Measurements from ENCODE around the gene APOBEC3H.
A peak's percentile ranks its signal among the peaks of the same experiment; 100 is the strongest.

The APOBEC3H gene

DNA sequence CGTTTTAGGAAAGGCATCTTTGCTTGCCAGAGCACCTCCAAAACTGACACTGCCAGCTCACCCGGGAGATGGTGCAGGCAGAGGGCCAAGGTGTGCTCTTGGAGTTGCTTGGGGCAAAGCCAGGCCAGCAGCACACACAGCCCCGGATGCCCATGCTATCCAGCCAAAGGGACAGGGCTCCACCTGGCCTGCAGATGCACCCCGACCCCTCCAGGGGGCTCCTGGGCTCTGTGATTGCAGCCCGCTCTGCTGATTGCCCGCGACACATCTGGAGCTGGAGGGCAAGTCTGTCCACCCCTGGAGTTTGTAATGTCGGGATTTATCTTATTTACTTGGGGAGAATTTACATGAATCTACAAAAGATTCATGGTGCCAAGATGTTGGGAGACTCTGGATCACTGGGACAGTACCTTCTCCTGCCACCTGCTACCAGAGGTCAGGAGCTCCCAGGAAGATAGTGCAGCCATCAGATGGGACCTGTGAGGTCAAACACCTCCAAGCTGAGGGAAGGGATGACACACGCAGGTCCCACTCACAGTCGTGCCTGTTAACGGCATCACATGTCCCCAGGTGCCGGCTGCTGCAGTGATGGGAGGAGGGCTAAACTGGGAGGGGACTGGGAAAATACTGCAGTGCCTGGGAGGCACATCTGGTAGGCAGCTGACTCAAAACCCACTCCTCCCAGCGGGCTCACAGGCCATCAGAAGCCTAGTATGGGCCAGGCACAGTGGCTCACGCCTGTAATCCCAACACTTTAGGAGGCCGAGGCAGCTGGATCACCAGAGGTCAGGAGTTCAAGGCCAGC lies 38.2 kb downstream of the APOBEC3H start:
- peak; percentile 50 for DNase-seq (ENCODE audit: low read depth)

DNA sequence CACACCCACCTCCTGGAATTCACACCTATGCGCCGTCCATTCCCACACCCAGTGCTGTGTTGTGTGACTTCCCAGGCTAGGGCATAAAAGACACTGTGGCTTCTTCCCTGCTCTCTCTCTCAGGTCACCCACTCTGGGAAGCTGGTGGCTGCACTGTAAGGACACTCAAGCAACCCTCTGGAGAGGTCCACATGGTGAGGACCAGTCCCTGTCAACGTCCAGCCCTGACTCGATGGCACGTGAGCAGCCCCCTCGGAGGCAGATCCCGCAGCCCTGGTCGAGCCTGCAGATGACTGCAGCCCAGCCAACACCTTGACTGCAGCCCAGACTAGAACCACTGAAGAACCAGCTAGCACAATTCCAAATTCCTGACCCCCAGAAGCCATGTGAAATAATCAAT lies 39.3 kb downstream of the APOBEC3H start:
- DNase-seq (ENCODE audit: low read depth): no peak

DNA sequence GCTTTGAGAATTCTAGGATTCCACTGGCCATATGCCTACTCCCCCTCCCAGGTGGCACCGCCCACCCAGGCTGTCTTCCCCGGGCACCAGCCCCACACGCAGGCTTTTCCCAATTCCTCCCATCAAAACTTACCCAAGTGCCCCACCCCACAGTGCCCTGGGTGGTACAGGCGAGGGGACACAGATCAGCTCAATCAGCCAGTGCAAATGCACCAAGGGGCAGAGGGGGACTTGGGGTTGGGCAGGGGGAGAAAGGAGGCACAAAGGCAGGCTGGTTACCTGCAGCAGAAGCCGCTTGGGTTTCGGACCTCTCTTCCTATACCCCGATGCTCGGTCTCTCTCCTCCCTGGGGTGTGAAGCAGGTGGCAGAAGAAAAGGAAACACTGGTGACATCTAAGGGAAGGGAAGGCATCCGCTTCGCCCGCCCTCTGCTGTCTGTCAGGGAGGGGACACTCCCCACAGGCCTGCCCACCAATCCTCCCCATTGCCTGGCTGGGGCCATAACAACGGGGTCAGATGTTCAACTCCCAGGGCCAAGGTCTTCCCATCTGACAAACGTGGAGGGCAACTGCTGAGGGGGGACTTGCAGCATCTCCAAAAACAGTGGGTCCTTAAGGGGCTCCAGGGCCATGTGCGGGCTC lies 41.4 kb downstream of the APOBEC3H start:
- DNase-seq (ENCODE audit: low read depth): no peak

DNA sequence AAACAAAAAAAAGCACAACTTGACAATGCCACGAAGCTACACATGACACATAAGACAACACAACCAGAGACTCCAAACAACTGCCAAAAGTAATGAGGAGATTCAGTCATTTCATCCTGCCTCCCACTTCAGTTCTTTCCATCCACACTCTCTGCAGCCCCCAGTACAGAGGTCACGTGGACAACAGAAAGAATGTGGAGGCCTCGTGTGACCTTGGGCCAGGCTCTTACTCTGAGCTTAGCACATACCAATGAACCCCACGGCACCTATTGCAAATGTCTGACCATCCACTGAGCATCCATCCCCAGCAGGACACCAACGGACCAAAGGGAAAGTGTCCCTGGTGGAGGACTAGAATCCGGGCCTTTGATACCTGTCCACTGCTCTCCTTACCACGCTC lies 42.9 kb downstream of the APOBEC3H start:
- DNase-seq (ENCODE audit: low read depth): no peak

DNA sequence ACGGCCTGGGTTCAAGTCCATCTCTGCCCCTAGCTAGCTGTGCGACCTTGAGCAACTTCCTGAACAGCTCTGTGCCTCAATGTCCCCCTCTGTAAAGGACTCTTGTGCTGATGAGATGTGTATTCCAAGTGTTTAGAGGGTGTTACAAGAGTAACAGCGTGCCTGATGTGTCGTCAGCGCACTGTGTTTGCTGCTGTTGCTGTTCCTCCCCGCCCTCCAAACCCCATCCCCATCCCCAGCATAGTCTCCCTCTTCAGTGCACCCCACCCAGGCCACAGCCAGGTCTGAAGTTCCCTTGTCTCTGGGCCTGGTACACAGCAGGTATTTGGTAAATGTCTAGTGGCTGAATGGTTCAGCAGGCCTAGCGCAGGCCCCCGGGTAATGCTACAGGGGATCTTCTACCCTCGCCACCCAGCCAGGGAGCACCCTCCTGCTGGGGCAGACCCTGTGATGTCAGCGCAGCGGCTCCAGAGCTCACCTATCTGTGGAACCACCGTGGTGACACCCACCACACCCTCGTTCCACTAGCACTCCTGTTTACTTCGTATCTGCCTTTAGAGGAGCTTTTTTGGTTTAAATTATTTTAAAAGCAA lies 45.1 kb downstream of the APOBEC3H start:
- DNase-seq (ENCODE audit: low read depth): no peak

DNA sequence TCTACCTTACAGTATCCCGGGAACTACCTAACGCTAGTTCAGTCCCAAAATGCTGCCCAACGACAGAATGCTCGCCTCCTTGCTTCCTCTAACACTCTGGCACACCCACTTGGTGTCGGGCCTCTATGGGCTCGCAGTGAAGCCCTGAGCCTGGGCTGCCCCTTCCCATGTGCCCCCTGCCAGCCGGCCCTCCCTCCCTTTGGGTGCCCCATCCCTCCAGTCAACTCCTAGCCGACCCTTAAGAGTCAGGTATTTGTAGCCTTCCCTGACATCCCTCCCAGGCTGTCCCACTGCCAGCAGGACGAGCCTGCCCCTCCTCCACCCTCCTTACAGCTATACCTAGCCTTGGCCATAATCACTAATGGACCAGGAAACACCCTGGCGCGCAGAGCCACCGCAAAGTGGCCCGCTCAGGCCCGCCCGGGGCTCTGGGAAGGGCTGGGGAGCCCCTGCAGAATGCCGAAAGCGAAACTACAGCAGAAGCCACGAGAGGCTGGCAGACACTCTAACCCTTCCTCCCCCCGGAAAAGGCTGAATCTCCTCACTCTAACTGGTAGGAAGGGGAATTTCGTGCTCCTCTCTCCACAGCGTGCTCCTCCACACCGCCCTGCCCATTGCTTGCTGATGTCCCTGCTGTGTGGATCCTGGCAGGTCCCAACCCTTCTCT lies 47.2 kb downstream of the APOBEC3H start:
- peak; percentile 72 for DNase-seq (ENCODE audit: low read depth)

DNA sequence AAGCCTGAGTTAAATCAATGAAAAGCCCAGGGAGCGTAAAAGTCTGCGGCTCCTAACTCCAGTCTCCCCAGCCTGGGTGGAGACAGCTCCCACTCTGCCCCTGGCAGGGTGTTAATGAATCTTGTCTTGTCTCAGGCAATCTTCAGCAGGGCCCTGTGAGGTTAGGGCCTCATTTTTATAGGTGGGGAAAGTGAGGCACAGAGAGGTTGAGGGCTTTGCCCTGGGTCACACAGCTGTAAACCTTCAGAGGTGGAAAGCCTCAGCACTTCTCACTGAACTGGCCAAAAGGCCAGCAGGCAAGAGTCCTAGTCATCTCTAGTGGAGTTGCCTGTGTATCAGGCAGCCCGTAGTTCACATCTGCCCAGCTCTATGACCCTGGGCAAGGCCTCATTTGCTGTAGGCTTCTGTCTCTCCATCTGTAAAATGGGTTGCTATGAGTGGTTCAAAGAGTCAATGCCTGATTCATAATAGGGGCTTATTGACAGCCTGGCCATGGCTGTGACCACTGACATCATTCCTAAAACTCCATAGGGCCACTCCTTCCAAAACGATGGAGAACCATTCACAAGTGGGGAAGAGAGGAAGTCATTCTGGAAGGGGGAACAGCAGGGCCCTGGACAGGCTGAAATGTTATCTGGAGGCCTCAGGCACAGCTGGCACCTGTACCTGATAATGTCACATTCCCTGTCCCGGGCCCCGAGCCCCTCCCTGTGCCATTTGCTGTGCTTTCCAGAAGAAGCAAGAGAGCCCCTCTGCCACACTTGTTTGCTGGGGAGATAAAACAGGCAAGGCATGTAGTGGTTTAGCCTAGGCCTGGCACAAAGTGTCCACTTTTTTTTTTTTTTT lies 49.4 kb downstream of the APOBEC3H start:
- DNase-seq (ENCODE audit: low read depth): no peak

DNA sequence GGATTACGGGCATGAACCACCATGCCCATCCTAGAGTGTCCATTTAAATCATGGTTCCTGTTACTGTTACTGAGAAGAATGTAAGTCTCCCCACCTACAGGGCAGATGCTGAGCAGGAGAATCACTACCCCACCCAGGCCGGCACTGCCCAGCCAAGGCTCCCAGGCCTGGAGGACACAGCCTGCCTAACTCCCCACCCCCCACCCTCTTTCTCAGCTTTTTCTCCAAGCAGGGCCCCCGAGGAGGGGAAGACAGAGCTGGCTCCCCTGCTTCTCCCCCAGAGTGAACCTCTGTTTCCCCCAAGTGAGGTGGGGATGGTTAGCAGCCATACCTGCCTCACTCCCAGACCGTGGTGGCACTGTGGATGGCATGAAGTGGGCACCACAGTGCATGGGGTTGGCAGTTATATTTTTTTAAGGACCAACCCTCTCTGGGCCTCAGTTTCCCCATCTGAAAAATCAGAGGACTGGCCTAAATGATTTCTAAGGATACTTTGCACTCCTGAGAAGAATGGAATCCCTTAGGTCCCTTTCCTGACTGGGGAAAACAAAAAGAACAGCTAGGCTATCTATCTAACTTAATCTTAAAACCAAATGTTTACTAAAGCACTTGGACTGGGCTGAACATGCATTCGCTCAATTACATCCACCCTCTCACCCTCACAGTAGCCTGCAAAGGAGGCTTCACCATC lies 50.4 kb downstream of the APOBEC3H start:
- DNase-seq (ENCODE audit: low read depth): no peak

DNA sequence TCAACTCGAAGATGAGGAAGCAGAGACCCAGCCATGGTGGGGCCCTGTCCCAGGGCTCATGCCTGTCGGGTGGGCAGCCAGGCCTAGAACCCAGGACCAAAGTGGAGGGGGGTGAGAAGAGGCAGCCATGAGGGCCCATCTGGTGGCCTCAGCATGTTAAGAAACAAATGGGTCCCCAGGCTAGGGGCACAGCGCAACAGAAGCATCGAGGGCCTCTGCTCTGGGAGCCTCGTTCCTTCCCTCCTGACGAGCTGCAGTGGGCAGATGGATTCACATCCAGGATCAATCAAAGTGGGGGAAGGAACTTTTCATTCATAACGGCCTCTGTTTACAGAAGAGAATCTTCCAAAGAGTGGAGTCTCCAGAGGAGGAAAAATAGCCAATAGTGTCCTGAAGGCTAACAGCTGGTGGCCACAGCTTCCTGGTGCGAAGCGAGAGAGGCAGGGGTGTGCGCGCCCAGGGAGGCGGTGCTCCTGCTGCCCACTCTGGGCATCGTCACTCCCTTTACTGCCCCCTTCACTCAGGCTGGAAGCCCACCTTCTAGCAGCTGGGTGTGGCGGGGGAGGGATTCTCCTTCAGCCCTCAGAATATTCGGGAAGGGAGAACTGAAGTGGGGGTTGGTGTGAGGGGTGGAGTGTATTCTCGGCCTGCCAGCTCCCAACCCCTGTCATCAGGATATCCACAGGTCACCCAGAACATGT lies 51.1 kb downstream of the APOBEC3H start:
- no peak for DNase-seq (ENCODE audit: low read depth)

DNA sequence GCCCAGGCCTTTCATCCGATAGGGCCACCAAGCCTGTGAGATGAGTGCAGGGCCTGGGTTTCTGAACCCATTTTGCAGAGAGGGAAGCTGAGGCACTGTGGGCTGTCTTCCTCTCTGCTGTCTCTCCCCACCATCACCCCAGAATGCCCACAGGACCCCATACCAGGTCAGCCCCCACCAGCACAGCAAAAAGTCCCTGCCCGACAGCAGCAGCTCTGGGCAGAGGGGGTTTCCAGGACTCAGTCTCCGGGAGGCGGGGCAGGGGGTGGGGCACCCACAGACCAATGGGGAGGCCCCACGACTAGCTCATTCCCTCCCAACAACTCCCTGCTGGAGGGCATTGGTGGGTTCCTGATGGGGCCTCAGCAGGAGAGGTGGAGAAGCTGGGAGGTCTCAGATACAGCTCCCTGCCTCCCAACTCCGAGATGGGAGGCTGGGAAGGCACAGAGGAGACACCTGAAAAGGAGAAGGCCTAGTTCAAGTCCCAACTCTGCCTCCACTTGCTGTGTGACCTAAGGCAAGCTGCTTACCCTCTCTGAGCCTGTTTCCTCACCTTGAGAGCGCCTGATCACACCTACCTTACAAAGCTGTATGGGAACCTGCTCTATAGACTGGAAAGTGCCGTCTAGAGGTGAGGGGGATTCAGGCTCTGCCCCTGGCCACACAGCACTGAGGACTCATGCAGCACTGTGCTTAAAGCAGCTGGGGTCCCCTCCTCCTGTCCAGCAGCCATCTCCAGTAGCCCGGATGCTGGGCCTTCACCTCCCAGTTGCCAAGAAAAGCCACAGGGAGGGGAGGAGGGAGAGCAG lies 51.9 kb downstream of the APOBEC3H start:
- DNase-seq (ENCODE audit: low read depth): peak; percentile 26

DNA sequence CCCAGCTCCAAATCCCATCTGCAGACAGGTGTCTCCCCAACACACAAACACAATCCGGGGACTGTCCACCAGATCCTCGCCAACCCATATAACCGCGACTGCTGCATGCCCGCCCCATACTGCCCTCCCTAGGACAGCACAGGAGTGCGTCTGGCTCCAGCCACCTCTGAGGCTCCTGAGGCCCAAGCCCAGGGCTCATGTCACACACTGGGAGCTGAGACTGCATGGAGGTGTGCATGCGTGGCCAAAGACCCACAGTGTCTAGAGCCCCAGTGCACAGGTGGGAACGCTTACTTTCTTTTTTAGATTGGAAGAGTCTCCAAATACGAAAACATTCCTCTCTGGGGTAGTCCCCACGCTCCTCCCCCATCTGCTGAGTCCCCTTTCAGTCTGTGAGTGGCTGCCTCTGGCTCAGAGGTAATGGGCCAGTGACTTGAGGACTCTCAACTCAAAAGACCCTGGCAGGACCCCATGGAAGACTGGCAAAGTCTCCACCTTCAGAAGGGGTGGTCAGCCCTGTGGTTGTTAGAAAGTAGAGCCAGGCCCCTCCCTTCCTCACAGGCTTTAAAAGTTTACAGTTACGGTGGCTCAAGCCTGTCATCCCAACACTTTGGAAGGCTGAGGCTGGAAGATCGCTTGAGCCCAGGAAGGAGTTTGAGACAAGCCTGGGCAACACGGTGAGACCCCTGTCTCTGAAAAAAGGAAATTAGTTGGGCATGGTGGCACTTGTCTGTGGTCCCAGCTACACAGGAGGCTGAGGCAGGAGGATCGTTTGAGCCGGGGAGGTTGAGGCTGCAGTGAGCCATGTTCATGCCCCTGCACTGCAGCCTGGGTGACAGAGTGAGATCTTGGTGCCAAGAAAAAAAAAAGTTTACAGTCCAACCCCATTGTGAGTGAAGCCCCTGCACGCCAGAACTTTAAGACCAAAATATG lies 53.1 kb downstream of the APOBEC3H start:
- no peak for DNase-seq (ENCODE audit: low read depth)

DNA sequence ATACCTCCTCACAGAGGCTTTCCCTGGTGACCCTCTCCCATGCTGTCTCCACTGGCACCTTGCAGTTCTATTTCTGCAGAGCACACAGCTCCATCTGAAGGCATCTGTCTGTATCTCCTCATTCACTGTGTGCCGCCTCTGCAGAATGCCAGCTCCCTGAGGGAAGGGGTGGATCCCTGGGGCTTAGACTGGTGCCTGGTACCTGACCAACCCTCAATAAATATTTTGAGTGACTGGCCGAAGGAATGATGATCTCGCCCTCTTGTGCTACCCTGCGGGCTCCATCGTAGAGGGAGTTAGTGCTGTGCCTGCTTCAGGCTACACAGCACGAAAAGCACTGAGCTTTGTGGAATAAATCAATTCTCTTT lies 53.8 kb downstream of the APOBEC3H start:
- no peak for DNase-seq (ENCODE audit: low read depth)

DNA sequence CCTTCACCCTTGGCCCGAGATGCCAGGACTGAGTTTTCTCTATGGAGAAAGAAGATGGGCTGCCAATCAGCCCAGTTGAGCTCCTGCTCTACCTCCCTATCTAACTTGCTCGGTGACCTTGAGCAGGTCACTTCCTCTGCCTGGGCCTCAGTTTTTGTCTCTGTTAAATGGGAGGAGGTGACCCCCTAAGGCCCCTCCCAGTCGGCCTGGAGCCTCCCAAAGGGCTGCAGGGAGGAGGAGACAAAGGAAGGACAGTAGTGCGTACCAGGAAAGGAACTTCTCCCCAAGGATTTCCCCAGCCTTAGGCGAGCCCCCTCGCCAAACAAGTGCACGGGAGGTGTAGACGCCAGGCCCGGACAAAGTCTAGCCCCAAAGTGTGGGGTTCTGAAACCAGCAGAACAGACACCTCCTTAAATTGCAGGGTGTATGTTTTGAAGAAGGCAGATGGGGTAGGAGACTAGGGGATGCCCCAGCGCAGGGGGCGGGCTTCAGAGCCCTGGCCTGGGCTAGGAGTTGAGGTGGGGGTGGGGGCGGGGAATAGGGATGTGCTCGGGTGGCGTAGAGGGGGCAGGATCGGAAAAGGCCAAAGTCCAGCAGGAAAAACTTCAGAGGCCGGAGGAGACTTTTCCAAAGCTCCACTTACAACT lies 54.4 kb downstream of the APOBEC3H start:
- no peak for DNase-seq (ENCODE audit: low read depth)

DNA sequence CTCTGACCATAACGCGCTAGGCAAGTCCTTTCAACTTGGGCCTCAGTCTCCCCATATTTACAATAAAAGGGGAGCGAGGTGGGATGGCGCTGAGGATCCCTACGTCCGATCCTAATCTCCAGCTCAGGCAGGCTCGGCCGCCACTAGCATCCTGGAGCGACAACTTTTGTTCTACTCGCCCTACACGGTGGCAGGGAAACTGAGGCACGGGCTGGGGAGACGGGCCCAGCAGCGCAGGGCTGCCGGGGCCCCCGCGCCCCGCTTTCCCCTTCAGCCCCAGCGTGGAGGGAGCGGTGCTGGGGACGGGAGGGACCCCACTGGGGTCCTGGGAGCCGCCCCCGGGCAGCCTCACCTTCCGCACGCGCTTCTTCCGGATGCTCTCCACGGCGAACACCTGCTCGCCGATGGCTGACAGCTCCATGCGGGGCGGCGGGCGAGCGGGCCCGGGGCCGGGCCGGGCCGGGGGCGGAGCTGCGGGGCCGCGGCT lies 55.0 kb downstream of the APOBEC3H start:
- no peak for DNase-seq (ENCODE audit: low read depth)

DNA sequence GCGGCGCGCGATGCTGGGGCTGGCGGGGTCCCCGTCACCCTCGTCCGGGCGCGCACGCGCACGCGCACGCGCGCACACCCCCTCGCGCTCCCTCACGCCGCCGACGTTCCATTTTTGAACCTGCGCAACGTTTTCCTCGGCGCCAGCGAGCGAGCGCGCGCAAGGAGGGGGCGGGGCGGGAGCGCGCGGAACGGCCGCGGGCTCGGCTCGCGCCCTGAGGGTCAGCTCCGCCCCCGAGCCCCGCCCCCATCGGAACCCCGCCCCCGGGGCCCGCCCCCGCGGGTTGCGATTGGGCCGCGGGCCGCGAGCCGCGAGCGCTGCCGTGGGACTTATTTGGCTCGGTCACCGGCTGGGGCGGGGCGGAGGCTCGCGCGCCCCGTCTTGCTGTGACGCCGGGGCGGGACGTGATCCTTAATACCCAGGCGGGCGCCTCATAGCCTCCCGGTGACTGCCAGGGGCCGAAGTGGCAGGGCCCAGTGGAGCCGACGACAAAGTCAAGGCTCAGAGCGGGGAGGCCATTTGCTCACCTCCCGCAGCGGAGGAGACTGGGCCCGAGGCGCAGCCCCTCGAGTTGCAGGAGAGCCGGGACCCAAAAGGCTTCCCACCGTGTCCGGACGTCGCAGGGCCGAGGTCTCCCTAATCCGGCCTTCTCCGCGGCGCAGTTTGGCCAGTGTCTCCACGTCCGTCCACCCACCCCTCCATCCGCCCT lies 55.6 kb downstream of the APOBEC3H start, which contains the start of gene CBX7:
Gene CBX7 (minus strand): TSS at position 170 of the 709 bp plus-strand sequence. CDS start 236 bp downstream, outside the sequence.
- peak; percentile 88 for DNase-seq (ENCODE audit: low read depth)

DNA sequence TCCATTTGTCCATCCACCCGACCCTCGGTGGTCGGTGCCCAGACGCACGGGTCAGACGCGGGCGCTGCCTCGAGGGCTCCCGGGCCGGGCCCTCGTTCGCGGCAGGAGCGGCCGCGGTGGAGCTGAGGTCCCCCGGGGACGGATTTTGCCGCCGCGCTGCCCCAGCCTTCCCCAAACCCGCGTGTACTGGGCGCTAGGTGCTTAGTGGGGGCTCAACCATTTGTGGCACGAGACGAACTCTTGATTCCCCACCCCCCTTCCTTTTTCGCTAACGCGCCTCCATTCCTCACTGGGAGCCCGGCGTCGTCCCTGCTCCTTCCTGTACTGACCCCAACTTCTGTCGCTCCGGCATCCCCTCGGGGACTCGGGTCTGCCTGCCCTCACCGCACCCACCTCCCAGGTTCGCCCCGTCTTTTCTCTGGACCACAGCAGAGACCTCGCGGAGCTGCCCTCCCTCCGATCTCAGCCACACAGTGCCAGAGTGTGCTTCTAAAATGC lies 56.2 kb downstream of the APOBEC3H start:
- DNase-seq (ENCODE audit: low read depth): no peak

Measured in EH (cell line).